Measurements from ENCODE around the gene CD72.
"Not testable (repeated sequence)": the region's sequence is repeated elsewhere in the genome, so short reads cannot be mapped to it uniquely, and the experiment has no call there.

CD72 gene

DNA sequence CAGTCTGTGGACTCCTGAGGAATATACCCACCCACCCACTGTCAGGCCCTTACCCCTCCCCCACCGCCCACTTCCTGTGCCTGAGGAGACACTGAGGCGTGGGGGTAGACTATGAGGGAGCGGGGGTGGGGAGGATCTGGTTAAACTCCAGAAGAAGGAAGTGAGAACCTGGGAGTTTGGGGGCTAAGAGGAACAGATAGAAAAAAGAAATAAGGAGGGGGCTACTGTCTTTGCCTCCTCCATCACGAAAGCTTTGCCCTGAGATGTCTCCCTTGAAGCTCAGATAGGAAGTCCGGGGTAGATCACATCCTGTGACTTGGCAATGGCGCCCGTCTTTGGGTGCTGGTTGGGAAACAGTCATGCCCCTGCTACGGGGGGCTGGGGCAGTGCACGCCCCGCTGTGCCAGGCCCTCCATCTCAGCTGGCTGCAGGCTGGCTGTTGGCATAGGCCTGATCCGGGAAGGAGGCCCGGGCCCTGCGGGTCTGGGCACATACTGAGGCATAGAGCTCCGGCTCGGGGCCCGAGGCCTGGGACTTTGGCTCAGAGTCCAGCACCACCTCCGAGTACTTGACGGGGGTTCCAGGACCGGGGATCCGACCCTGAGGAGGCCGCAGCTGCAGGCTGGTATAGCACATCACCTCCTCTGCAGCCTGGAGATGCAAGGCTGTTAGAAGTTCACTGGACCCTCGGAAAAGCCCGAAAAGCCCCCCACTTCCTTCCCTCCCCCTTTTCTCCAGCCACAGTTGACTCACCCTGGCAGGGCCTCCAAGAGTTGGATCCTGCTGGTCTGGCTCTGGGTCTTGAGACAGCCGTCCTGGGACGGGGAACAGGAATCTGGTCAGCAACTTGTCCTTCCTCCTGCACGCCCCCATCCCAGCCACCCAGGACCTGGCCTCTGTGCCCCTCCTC lies 31.5 kb upstream of the CD72 start:
- DNase-seq (ENCODE audit: low spot score): no peak

DNA sequence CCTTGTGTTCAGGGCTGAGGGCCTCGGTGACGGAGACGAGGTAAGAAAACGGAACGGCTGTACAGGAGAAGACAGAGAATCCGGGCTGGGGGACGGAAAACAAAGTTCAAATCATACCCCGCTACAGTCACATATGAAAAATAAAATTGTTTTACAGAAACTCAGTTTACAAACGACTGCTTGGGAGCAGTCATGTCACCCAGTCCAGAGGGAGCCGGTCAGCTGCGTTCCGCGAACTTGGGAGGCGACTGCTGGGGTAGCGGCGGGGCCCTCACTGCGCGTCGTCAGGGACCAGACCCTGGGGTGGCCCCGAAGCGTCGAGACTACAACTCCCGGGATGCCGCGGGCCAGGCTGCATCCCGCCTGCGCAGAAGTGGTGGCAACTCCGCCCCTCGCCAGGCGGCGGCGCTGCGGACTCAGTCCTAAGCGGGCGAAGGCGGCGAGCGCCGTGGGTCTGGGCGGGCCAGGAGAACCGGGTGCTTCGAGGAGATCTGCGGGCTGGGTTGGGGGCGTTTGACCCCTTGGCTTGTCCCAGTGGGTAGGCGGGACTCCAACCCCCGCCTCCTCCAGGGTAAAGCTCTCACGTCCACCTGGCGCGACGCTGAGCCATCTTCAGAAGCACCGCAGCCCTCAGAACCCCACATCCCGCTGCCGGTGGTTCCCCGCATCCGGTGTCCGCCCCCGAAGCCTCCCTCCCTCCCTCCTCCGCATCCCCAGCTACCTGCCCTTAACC lies 28.5 kb upstream of the CD72 start:
- DNase-seq (ENCODE audit: low spot score): peak; percentile 95

DNA sequence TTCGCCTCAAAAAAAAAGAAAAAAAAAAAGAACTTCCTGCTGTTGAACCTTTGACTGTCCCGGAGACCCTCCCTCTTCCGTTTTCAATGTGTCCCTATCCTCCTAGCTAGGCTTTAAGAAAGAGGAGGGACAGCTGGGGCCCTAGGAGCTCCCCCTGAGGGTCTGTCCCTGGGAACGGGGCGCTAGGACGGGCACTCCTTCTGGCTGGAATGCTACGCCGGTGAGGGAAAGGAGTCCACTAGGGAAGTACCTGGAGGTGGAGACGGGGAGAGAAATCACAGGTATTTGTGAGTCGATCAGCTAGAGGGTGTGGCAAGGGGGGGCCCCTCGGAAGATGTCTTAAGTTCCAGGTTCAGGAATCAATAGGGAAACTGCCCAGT lies 27.9 kb upstream of the CD72 start:
- no peak for DNase-seq (ENCODE audit: low spot score)

DNA sequence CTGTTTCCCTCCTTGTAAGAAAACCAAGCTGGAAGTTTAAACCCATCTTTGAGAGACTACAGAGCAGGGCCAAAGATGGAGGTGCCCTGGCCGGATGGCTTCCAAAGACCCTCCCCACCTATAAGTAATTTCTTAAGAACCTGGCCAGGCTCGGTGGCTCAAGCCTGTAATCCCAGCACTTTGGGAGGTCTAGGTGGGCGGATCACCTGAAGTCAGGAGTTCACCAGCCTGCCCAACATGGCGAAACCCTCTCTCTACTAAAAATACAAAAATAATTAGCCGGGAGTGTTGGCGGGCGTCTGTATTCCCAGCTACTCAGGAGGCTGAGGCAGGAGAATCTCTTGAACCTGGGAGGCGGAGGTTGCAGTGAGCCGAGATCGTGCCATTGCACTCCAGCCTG lies 27.5 kb upstream of the CD72 start:
- not testable (repeated sequence) for DNase-seq (ENCODE audit: low spot score)

DNA sequence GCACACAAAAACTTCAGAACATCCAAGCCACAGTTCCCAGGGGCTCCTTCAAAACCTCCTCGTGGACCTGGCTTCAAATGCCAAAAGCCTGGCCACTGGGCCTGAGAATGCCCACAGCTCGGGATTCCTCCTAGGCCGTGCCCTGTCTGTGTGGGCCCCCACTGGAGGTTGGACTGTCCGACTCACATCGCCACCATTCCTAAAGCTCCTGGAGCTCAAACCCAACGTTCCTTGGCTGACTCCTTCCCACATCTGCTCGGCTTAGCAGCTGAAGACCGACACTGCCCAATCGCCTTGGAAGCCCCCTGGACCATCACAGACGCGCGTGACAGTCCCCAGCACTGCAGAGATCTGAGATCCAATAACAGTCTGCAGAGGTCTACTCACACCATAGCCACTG lies 24.8 kb upstream of the CD72 start:
- no peak for DNase-seq (ENCODE audit: low spot score)

DNA sequence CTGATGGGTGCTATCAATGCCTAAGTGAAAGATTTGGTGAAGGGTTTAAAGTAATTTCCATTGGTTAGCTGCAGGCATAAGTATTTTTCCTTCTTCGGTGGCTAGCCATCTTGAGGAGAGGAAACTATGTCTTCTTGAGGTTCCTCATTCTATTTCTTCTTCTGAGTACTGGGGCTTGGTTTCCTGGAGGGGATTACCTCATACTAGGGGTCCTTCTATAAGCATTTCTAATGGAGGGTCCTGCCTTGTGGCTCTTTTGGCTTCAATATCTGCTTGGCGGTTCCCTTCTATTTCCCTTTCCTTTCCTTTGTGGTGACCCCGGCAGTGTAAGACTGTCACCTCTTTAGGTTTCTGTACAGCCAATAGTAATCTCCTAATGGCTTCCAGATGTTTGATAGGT lies 23.3 kb upstream of the CD72 start:
- not testable (repeated sequence) for DNase-seq (ENCODE audit: low spot score)

DNA sequence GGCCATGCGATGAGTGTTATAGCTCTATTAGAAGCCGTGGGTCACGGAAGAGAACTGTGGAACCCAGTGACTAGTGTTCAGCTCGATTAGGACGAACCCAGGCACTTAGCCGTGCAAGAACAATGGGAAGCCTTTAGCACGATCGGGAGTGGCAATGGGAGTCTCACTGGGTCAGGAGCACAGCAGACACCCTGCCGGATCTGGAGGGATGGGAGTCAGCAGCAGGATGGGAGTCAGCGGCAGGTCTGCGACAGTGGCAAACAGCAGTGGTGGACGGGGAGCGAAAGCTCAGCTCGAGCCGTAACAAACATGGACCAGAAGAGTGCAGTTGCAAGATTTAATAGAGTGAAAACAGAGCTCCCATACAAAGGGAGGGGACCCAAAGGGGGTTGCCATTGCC lies 22.2 kb upstream of the CD72 start:
- not testable (repeated sequence) for DNase-seq (ENCODE audit: low spot score)

DNA sequence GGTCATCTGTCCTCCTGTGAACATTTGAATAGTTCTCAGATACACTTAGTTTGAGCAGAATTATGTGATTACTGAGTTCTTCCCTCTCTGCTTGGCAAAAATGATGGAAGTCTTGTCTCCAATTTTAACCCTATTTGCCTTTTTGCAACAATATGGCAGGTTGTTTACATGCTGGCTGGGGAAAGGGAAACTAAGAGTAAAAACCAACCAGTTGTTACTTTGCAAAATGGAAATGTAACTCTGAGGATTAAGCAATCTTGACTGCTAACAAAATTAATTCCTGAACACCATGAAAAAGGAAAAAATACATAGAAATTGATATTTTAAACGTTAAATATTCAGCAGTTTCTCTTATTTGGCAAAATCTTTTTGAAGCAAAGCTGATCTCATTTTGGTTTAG lies 21.4 kb upstream of the CD72 start:
- DNase-seq (ENCODE audit: low spot score): no peak

DNA sequence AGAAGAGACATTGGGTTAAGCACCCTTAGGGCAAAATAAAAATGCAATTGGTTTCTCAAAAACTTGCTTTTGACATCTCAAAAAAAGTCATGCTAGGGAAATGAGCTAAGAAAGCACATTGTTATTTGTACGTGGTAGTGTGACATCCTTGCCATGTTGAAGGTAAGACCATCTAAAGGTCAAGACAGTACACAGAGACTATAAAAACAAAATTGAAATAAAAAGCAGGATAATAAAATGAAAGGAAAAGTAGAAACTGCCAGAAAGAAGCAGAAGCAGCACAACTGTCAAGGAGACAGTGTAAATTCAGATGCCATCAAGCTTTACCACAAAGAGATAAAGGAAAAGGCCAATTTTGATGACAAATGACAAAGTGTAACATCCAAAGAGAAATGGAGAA lies 21.0 kb upstream of the CD72 start:
- DNase-seq (ENCODE audit: low spot score): not testable (repeated sequence)

DNA sequence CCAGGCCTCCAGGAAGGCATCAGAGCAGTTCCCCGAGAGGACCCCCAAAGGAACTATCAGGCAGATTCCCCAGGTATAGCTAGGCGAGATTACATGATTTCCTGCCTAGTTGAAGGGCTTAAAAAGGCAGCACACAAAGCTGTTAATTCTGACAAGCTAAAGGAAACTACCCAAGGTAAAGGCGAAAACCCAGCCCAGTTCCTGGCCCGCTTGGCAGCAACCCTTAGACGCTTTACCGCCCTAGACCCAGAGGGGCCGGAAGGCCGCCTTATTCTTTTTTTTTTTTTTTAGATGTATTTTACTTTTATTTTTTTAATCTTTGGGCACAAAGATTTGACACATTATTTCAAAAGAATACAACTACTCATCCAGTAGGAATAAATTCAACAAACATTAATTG lies 20.5 kb upstream of the CD72 start:
- DNase-seq (ENCODE audit: low spot score): not testable (repeated sequence)

DNA sequence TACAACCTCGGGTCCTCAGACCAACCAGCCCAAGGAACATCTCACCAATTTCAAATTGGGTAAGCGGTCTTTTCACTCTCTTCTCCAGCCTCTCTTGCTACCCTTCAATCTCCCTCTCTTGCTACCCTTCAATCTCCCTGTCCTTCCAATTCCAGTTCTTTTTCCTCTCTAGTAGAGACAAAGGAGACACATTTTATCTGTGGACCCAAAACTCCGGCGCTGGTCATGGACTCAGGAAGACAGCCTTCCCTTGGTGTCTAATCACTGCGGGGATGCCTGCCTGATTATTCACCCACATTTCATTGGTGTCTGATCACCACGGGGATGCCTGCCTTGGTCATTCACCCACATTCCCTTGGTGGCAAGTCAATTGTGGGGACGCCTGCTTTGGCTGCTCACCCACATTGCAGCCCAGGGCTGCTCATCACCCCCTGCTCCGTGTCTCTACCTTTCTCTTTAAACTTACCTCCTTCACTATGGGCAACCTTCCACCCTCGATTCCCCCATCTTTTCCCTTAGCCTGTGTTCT lies 19.3 kb upstream of the CD72 start:
- not testable (repeated sequence) for DNase-seq (ENCODE audit: low spot score)

DNA sequence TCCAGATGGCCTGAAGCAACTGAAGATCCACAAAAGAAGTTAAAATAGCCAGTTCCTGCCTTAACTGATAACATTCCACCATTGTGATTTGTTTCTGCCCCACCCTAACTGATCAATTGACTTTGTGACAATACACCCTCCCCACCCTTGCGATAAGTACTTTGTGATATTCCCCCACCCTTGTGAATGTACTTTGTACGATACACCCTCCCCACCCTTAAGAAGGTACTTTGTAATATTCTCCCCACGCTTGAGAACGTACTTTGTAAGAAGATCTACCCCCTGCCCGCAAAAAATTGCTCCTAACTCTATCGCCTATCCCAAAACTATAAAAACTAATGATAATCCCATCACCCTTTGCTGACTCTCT lies 18.6 kb upstream of the CD72 start:
- not testable (repeated sequence) for DNase-seq (ENCODE audit: low spot score)

DNA sequence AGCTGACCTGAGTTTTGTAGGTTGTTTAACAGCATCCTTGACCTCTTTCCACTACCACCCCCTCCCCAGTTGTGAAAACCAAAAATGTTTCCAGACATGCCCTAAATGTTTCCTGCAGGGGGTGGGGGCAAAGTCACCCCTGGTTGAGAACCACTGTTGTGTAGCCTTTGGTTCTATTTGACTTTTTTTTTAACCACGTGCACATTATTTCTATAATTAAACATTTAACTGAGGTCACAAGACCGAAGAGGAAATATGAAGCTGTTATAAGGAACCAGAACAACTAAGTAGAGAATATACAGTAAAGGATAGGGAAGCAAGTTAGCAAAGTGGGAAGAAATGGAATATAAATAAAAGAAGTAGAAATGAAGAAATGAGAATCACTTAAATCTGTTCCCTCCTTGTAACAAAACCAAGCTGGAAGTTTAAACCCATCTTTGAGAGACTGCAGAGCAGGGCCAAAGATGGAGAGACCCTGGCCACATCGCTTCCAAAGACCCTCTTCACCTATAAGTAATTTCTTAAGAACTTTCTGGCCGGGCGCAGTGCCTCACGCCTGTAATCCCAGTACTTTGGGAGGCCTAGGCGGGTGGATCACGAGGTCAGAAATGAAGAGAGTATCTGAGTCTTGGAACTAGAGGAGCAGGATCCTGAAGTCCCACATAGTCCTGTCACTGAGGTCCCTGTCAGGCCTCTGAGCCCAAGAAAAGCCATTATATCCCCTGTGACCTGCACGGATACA lies 18.1 kb upstream of the CD72 start:
- DNase-seq (ENCODE audit: low spot score): no peak

DNA sequence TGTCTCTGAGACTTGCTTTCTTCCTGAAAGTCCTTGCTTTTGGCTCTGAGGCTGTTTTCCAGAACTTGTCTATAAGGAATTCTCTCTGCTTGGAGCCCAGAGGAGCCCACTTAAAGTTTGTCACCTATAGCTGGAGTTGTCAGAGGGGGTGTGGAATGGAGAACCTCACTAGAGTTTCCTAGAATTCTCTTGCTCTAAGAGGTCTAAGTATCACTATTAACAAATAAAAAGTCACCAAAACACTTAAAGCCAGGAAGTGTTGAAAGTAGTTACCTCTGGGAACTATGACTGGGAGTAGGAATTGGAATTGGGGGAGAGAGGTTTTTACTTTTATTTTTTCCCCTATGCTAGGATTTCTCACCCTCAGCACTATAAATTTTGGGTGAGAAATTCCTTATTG lies 17.5 kb upstream of the CD72 start:
- no peak for DNase-seq (ENCODE audit: low spot score)

DNA sequence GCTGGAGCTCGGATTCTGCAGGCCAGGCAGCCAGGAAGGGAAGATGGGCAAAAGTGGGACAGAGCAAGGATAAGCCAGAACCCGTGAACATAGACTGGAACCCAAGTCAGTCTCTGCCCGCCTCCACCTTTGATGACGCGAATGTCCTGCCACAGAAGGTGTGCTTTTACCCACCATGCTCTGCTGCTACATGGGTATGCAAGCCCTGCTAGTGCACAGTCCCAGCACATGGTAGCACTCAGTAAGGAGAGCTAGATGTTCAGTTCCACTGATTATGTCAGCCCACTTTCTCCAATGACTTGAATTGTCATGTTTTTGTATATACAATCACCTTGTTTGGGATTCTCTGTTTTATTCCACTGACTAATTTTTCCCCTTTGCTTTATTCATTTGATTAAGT lies 11.4 kb upstream of the CD72 start:
- no peak for DNase-seq (ENCODE audit: low spot score)

DNA sequence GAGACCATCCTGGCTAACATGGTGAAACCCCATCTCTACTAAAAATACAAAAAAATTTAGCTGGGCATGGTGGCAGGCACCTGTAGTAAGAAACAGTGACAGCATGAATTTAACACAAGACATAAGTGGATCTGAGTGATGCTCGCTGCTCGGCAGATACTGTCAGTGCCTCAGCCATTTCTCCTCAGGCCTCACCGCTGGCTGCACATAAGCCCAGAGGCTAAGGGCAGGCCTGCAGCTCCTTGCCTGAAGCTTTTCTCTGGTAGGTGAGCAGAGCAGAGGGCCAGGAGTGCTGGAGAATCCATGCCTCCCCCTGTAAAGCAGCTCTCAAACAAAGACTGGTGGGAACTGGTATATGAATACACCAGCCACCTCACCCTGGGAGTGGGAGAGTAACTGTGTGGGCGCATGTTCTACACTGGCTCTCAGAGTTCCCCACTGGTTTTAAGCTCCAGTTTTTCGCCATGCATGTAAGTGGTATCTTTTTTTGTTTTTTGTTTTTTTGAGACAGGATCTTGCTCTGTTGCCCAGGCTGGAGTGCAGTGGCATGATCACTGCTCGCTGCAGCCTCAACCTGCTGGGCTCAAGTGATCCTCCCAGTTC lies 10.3 kb upstream of the CD72 start:
- no peak for DNase-seq (ENCODE audit: low spot score)

DNA sequence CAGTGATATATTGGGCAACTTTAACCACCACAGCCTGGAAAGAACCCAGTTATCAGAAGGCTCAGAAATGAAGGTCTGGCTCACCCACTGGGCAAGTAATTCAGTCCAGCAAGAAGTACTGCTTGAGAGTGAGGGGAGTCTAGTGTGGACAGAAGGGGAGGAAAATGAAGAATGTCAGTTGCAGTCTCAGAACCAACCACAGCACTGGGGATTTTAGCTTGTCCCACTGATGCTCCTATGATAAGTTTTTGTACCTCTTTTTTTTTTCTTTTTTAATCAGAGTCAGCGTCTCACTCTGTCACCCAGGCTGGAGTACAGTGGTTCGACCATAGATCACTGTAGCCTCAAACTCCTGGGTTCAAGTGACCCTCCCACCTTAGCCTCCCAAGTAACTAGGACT lies 9.4 kb upstream of the CD72 start:
- no peak for DNase-seq (ENCODE audit: low spot score)

DNA sequence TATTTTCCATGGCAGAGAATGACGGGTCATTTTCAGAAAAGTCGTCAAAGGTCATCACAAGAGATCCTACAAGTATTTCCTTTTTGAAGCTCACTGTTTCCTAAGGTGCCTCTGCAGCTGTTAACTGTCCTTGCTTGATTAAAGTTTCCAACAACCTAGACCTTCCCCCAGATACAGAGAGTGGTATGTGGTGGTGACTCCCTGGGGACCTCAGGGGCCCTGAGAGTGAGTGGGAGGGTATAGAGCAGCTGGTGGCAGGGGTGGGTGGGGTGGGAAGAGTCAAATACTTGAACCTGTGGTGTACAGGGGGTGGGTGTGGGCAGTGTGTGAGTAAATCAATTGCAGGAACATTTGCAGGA lies 1.6 kb upstream of the CD72 start:
- no peak for DNase-seq (ENCODE audit: low spot score)

DNA sequence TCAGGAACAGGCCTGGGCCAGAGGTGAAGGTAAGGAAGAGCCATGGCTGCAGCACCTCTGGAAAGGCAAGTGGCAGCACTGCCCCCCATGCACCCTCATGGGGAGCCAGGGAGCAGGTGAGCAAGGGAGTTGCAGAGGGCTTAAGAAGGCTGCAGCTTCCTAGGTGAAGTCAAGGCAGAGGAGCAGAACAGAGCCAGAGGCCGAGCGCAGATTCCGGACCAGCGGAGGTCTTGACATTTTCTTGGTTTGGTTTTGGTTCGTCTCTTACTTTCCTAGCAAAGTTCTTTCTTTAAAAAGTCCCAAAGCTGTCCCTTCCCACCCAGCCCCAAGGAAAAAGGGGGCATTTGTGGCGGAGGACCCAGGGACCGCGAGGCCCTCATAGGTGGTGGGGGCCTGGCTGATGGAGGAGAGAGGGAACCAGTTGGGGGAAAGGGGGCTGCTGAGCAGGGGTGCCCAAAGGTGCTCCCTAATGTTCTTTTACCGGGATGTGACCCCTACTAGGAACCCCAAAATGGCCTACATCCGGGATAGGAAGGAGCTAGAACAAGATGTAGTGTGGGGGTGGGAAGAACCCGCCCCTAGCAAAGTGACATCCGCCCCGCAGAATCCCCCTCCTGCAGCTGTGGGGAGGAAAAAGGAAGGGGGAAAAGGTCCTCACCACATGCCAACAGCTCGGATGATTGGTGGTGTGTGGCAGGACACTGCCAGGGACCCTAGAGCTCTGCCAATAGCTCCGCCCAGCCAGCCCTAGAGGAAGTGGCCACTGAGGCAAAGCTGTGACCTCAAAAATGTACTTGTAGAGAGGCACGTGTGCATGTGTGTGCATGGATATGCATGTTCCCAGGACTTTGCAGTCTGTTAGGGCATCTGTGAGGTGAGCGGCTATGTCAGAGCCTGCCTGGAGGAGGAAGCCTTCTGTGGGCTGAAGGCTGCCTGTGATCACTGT lies 914 bp upstream of the CD72 start:
- no peak for DNase-seq (ENCODE audit: low spot score)

DNA sequence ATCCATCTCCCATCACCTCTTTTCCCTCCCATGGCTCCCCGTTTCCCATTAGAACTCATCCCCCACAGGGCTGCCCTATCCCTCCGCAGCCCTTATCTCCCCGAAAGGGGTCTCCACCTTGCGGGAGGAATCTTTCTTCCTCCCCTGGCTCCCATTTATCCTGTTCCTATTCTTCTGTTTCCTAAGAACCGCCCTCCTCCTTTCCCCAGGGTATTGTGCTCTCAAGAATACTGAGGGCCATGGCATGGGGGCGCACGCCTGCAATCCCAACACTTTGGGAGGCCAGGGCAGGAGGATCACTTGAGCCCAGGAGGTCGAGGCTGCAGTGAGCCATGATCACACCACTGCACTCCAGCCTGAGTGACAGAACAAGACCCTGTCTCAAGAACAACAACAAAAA lies 665 bp downstream of the CD72 start:
- no peak for DNase-seq (ENCODE audit: low spot score)

Data from AG08396 (cell line).